K562 (cell line): Measurements from ENCODE around the gene PDIA2. TPM values are rescaled to one million over a fixed set of nuclear protein-coding genes. Genes with fewer than 3 reads are reported as not detected.

ENCODE experiments used
- EHMT2 ChIP-seq: fragments of 450-650 bp; IDR thresholded peaks from 2 replicates; pipeline ENCODE4 v1.6.1; 2018; ENCODE audit warnings: antibody characterized with exemption
- GABPB1 ChIP-seq: sonication (generic); formaldehyde crosslinking; IDR thresholded peaks from 2 replicates; pipeline ENCODE4 v1.8.0; 2022; ENCODE audit warnings: mild to moderate bottlenecking, missing genetic modification reagents
- HDAC1 ChIP-seq, 2 experiments: fragments of 450-650 bp; IDR thresholded peaks; 2 replicates each; pipeline ENCODE4 v1.6.1; 2016 to 2017; ENCODE audit warnings: inconsistent platforms in 1 of 2, mild to moderate bottlenecking in 1 of 2, moderate library complexity in 1 of 2
- ILF3 ChIP-seq: fragments of 450-650 bp; IDR thresholded peaks from 2 replicates; pipeline ENCODE4 v1.6.1; 2018; ENCODE audit warnings: antibody characterized with exemption, mild to moderate bottlenecking, moderate library complexity, borderline replicate concordance
- LCOR ChIP-seq: sonication (generic); formaldehyde crosslinking; IDR thresholded peaks from 2 replicates; pipeline ENCODE4 v1.8.0; 2022; ENCODE audit warnings: mild to moderate bottlenecking, missing genetic modification reagents
- MBD2 ChIP-seq: sonication (generic); IDR thresholded peaks from 2 replicates; pipeline ENCODE4 v1.6.1; 2016; ENCODE audit warnings: low read depth, borderline replicate concordance
- MYNN ChIP-seq, 2 experiments: sonication (generic); formaldehyde crosslinking in 1 of 2; IDR thresholded peaks; 2 replicates each; pipeline versions ENCODE4 v1.5.0 to v1.6.1; 2016 to 2020; ENCODE audit warnings: antibody characterized with exemption in 1 of 2, missing genetic modification reagents in 1 of 2
- NCOA4 ChIP-seq: fragments of 450-650 bp; IDR thresholded peaks from 2 replicates; pipeline ENCODE4 v1.6.1; 2018; ENCODE audit warnings: mild to moderate bottlenecking; ENCODE audit not compliant: partially characterized antibody
- ZNF184 ChIP-seq: sonication (generic); formaldehyde crosslinking; IDR thresholded peaks from 2 replicates; pipeline ENCODE4 v1.5.0; 2020; ENCODE audit warnings: missing genetic modification reagents
- ZNF24 ChIP-seq: fragments of 450-650 bp; IDR thresholded peaks from 2 replicates; pipeline ENCODE4 v1.6.1; 2016
- ZNF431 ChIP-seq: sonication (generic); formaldehyde crosslinking; IDR thresholded peaks from 2 replicates; pipeline ENCODE4 v1.8.0; 2022; ENCODE audit warnings: mild to moderate bottlenecking, missing genetic modification reagents
- polyA plus RNA-seq, 8 experiments: library from polyadenylated mRNA; depleted of rRNA in 4 of 8; stranded (reverse) in 5 of 8; unstranded in 3 of 8; fragments of >200 nt; fragmentation: Nextera tagmentation in 2 of 8; fragmentation: Illumina TruSeq in 1 of 8; extraction: Ambion mirVana in 2 of 8; extraction: Trizol in 1 of 8; gene quantifications; 2 replicates each; pipeline versions ENCODE4 v1.2.1 to v1.2.3, GENCODE V29; 2011 to 2014; ENCODE audit warnings: inconsistent platforms in 1 of 8, missing spikeins in 1 of 8
- total RNA-seq, 7 experiments: library from RNA; depleted of rRNA in 6 of 7; stranded (reverse); fragments of >200 nt in 6 of 7; fragmentation: Illumina TruSeq in 2 of 7; extraction: Trizol in 2 of 7; gene quantifications; 2 replicates each; pipeline versions ENCODE4 v1.2.1 to v1.2.3, GENCODE V29; 2011 to 2021; ENCODE audit warnings: low replicate concordance in 1 of 7
- TF ChIP-seq, protein P1 (sequence below): fragments of 200-600 bp; sonication (generic); IDR thresholded peaks from one replicate; pipeline ENCODE4 v1.6.1; 2012; ENCODE audit warnings: mild to moderate bottlenecking, low read depth, low read length, inconsistent platforms
- TF ChIP-seq, protein P2 (sequence below): sonication (generic); formaldehyde crosslinking; IDR thresholded peaks from 2 replicates; pipeline ENCODE4 v1.9.0; 2022; ENCODE audit warnings: mild to moderate bottlenecking, missing genetic modification reagents
- TF ChIP-seq, protein P3 (sequence below): fragments of 200-800 bp; sonication (Bioruptor generic); IDR thresholded peaks from 2 replicates; pipeline ENCODE4 v1.6.1; 2017; ENCODE audit warnings: missing genetic modification characterization, missing compliant biosample characterization

PDIA2 gene
- total and polyA plus RNA-seq, 9 of the 15 experiments (the other 6 are each of a cell fraction or from before 2014, with no cell fraction given), result 0.13 to 0.92 (median 0.23) TPM; not detected in 4

DNA sequence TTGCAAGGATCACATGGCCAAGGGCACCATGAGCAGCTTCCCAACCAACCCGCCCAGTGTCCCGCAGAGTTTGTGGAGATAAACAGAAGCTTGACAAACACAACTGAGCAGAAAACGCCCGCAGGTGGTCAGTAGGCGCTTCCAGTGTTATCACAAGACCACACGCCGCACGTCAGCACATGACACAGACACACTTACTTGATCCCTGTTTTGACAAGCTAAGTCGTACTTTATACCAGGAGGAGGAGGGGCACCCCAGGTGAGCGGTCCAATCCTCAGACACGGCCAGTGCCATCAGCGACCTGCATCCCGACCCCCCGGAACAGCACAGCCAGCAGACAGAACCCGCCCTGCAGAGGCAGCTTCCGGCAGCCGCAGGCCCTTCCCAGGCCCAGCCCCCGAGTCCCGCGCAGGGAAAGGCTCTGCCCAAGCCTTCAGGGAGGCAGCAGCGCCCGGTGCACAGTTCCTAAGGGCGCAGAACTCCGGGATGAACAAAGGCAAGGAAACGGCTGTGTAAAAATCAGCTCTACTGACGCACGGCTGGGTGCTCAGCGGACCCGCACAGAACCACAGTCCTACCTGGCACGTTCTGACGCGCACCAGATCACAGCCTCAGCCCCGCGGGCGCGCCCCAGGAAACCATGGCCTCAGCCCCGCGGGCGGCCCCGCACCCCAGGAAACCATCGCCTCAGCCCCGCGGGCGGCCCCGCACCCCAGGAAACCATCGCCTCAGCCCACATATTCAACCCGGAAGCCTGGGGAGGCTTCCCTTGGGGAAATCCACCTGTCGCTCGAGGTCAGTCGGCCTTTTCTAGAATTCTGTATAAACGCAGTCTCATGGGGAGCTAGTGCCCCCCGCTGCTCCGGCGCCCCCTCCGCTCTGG lies 41.7 kb downstream of the PDIA2 start (continued):
- TF ChIP-seq, protein P1, sequence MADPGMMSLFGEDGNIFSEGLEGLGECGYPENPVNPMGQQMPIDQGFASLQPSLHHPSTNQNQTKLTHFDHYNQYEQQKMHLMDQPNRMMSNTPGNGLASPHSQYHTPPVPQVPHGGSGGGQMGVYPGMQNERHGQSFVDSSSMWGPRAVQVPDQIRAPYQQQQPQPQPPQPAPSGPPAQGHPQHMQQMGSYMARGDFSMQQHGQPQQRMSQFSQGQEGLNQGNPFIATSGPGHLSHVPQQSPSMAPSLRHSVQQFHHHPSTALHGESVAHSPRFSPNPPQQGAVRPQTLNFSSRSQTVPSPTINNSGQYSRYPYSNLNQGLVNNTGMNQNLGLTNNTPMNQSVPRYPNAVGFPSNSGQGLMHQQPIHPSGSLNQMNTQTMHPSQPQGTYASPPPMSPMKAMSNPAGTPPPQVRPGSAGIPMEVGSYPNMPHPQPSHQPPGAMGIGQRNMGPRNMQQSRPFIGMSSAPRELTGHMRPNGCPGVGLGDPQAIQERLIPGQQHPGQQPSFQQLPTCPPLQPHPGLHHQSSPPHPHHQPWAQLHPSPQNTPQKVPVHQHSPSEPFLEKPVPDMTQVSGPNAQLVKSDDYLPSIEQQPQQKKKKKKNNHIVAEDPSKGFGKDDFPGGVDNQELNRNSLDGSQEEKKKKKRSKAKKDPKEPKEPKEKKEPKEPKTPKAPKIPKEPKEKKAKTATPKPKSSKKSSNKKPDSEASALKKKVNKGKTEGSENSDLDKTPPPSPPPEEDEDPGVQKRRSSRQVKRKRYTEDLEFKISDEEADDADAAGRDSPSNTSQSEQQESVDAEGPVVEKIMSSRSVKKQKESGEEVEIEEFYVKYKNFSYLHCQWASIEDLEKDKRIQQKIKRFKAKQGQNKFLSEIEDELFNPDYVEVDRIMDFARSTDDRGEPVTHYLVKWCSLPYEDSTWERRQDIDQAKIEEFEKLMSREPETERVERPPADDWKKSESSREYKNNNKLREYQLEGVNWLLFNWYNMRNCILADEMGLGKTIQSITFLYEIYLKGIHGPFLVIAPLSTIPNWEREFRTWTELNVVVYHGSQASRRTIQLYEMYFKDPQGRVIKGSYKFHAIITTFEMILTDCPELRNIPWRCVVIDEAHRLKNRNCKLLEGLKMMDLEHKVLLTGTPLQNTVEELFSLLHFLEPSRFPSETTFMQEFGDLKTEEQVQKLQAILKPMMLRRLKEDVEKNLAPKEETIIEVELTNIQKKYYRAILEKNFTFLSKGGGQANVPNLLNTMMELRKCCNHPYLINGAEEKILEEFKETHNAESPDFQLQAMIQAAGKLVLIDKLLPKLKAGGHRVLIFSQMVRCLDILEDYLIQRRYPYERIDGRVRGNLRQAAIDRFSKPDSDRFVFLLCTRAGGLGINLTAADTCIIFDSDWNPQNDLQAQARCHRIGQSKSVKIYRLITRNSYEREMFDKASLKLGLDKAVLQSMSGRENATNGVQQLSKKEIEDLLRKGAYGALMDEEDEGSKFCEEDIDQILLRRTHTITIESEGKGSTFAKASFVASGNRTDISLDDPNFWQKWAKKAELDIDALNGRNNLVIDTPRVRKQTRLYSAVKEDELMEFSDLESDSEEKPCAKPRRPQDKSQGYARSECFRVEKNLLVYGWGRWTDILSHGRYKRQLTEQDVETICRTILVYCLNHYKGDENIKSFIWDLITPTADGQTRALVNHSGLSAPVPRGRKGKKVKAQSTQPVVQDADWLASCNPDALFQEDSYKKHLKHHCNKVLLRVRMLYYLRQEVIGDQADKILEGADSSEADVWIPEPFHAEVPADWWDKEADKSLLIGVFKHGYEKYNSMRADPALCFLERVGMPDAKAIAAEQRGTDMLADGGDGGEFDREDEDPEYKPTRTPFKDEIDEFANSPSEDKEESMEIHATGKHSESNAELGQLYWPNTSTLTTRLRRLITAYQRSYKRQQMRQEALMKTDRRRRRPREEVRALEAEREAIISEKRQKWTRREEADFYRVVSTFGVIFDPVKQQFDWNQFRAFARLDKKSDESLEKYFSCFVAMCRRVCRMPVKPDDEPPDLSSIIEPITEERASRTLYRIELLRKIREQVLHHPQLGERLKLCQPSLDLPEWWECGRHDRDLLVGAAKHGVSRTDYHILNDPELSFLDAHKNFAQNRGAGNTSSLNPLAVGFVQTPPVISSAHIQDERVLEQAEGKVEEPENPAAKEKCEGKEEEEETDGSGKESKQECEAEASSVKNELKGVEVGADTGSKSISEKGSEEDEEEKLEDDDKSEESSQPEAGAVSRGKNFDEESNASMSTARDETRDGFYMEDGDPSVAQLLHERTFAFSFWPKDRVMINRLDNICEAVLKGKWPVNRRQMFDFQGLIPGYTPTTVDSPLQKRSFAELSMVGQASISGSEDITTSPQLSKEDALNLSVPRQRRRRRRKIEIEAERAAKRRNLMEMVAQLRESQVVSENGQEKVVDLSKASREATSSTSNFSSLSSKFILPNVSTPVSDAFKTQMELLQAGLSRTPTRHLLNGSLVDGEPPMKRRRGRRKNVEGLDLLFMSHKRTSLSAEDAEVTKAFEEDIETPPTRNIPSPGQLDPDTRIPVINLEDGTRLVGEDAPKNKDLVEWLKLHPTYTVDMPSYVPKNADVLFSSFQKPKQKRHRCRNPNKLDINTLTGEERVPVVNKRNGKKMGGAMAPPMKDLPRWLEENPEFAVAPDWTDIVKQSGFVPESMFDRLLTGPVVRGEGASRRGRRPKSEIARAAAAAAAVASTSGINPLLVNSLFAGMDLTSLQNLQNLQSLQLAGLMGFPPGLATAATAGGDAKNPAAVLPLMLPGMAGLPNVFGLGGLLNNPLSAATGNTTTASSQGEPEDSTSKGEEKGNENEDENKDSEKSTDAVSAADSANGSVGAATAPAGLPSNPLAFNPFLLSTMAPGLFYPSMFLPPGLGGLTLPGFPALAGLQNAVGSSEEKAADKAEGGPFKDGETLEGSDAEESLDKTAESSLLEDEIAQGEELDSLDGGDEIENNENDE, result no peak
- TF ChIP-seq, protein P2, sequence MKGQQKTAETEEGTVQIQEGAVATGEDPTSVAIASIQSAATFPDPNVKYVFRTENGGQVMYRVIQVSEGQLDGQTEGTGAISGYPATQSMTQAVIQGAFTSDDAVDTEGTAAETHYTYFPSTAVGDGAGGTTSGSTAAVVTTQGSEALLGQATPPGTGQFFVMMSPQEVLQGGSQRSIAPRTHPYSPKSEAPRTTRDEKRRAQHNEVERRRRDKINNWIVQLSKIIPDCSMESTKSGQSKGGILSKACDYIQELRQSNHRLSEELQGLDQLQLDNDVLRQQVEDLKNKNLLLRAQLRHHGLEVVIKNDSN (CRISPR knock-in tag), result peak; percentile 87
- TF ChIP-seq GABPB1, result peak; percentile 20; the same call in 1 of the 2 replicates
- TF ChIP-seq ZNF431 (CRISPR knock-in tag), result no peak
- TF ChIP-seq EHMT2, result 0 out of 2 replicates have a peak, but pooled peaks have one; percentile 21
- TF ChIP-seq MBD2, result peak; percentile 50; the same call in 1 of the 2 replicates
- peak; percentile 43; the same call in 1 of the 2 replicates for TF ChIP-seq LCOR (CRISPR knock-in tag)
- TF ChIP-seq MYNN (IDR thresholded peaks at IDR 0.05), result peak; percentile 69
- TF ChIP-seq MYNN (CRISPR knock-in tag; IDR thresholded peaks at IDR 0.05), result no peak
- TF ChIP-seq ZNF184, result no peak
- peak in 1 of 2 experiments; percentile 89; a peak in 2 of 4 replicates for TF ChIP-seq HDAC1 (IDR thresholded peaks at IDR 0.05)
- no peak for TF ChIP-seq NCOA4
- TF ChIP-seq, protein P3, sequence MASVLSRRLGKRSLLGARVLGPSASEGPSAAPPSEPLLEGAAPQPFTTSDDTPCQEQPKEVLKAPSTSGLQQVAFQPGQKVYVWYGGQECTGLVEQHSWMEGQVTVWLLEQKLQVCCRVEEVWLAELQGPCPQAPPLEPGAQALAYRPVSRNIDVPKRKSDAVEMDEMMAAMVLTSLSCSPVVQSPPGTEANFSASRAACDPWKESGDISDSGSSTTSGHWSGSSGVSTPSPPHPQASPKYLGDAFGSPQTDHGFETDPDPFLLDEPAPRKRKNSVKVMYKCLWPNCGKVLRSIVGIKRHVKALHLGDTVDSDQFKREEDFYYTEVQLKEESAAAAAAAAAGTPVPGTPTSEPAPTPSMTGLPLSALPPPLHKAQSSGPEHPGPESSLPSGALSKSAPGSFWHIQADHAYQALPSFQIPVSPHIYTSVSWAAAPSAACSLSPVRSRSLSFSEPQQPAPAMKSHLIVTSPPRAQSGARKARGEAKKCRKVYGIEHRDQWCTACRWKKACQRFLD (CRISPR knock-in tag), result peak; percentile 63; the same call in 1 of the 2 replicates
- no peak for TF ChIP-seq ILF3
- no peak for TF ChIP-seq ZNF24
